Adrenal gland (tissue), 5 donors: ENCODE data around the gene AAR2.

Experiments used
- POLR2A ChIP-seq, 2 donors: fragments of 450-650 bp; IDR thresholded peaks; one replicate each; pipeline ENCODE4 v1.6.1; 2017; ENCODE audit warnings: antibody characterized with exemption in 2 of 2, mild to moderate bottlenecking in 2 of 2, moderate library complexity in 1 of 2
- TF ChIP-seq, protein P1 (sequence below), 6 experiments: fragments of 450-650 bp in 4 of 6; fragments of 200-600 bp in 2 of 6; sonication (generic) in 1 of 6; IDR thresholded peaks; 1 replicate in 5 of 6; 2 replicates in 1 of 6; pipeline versions ENCODE4 v1.5.1 to v1.8.0; 2016 to 2021; ENCODE audit warnings: antibody characterized with exemption in 6 of 6, mild to moderate bottlenecking in 2 of 6, moderate library complexity in 1 of 6
- donor health status: DM: no; HTN: no; CAD: no.

DNA sequence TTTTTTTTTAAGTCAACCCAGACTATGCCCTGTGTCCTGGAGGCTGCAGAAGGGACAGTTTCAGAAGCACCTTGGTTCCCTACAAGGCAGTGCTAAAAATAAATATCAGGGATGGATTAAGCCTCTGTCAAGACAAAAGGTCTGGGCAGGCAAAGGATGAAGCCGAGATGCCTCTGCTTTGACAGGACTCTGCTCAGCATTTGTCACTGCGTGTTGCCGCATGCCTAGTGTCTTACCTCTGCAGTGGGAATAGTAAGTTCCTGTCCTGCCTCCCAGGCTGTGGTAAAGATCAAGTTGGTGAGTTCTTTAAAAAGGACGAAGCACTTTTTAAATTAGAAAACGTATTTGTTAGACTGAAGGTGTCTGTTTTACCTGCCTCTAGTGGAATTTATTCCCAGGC, 15.1 kb downstream of the AAR2 start:
- no peak for TF ChIP-seq POLR2A (IDR thresholded peaks at IDR 0.05)
- TF ChIP-seq, protein P1, sequence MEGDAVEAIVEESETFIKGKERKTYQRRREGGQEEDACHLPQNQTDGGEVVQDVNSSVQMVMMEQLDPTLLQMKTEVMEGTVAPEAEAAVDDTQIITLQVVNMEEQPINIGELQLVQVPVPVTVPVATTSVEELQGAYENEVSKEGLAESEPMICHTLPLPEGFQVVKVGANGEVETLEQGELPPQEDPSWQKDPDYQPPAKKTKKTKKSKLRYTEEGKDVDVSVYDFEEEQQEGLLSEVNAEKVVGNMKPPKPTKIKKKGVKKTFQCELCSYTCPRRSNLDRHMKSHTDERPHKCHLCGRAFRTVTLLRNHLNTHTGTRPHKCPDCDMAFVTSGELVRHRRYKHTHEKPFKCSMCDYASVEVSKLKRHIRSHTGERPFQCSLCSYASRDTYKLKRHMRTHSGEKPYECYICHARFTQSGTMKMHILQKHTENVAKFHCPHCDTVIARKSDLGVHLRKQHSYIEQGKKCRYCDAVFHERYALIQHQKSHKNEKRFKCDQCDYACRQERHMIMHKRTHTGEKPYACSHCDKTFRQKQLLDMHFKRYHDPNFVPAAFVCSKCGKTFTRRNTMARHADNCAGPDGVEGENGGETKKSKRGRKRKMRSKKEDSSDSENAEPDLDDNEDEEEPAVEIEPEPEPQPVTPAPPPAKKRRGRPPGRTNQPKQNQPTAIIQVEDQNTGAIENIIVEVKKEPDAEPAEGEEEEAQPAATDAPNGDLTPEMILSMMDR (IDR thresholded peaks at IDR 0.05), result no peak
